ENCODE measurements around the gene KMT2B. TPM values are rescaled to one million over a fixed set of nuclear protein-coding genes. Genes with fewer than 3 reads are reported as not detected.
A peak's percentile ranks its signal among the peaks of the same experiment; 100 is the strongest.

Gene KMT2B
- total and polyA plus RNA-seq, 9 of the 15 experiments (the other 6 are each of a cell fraction or from before 2014, with no cell fraction given) = 0.63 to 43.9 (median 8.1) TPM

GRCh38 chr19:35720648-35721047 is 2.8 kb downstream of the KMT2B start (continued):
- TF ChIP-seq PBX2 (CRISPR knock-in tag; IDR thresholded peaks at IDR 0.05; ENCODE audit: low read depth) = no peak
- no peak for TF ChIP-seq PBX2 (tag; conservative IDR thresholded peaks at IDR 0.05; ENCODE audit: low read depth)

- peaks cover 33% of the 10 kb centered on the region for H3K79me2 ChIP-seq (ENCODE audit: control insufficient read depth, insufficient read depth, low read length)
- H3K4me1 ChIP-seq (replicated peaks in 1 of 2; ENCODE audit: control insufficient read depth in 2 of 2, insufficient read depth in 2 of 2, low read length in 2 of 2) = peaks cover 8 to 45% of the 10 kb centered on the region in 2 experiments
- no peaks in the 10 kb centered on the region for H3K9me3 ChIP-seq (replicated peaks; ENCODE audit: control insufficient read depth, insufficient read depth, low read depth, low read length)
- DNase-seq (ENCODE audit: extremely low read depth in 1 of 4, low spot score in 3 of 4) (no peak), FAIRE-seq (no peak), ATAC-seq (no peak)
- intact Hi-C loops (cut with micrococcal nuclease) = no loop called here
- H4K20me1 ChIP-seq (replicated peaks; ENCODE audit: control insufficient read depth, insufficient read depth, low read length) = 0 out of 2 replicates have a peak, but pooled peaks cover 11% of the 10 kb centered on the region
- H3K27ac ChIP-seq (ENCODE audit: extremely low read depth, low read depth, low read length) = no peak overlapping the region
- H3K4me3 ChIP-seq = no peak overlapping the region
- peaks cover 68% of the 10 kb centered on the region; the same call in 2 of the 3 replicates for H3K36me3 ChIP-seq (ENCODE audit: control insufficient read depth, insufficient read depth, low read length)
- H3K4me2 ChIP-seq (ENCODE audit: insufficient read depth, low read length) = no peak overlapping the region
- 95% methylated on average over 14 of the region's 16 CpGs for WGBS (ENCODE audit: insufficient coverage, low coverage, missing lambda C conversion rate)
- H3K27me3 ChIP-seq (ENCODE audit: control insufficient read depth in 2 of 2, insufficient read depth in 2 of 2, low read length in 2 of 2) = no peaks in the 10 kb centered on the region
- peak overlapping the region in 1 of 2 experiments; percentile 78; a peak in 2 of 4 replicates for H3K9ac ChIP-seq (ENCODE audit: insufficient read depth in 1 of 2, low read depth in 2 of 2, low read length in 2 of 2)
- ChIA-PET POLR2A (interaction anchor here (1.5 kb wide), 1 partner anchor 19 kb away, joined by 5 read pairs; no protein-coding TSS in a partner anchor), CTCF (ENCODE audit: low intra/inter-chr PET ratio) (no interaction called here)
- in situ Hi-C loops (cut with MboI) = no loop called here
- no peak overlapping the region for H2AFZ ChIP-seq (ENCODE audit: low read depth, low read length)
- H3K9me1 ChIP-seq (ENCODE audit: control insufficient read depth, insufficient read depth, low read length) = no peaks in the 10 kb centered on the region
- TF ChIP-seq EZH2 (IDR thresholded peaks at IDR 0.05; ENCODE audit: borderline replicate concordance, low read depth, low read length) (no peak), POLR2G (IDR thresholded peaks at IDR 0.05; ENCODE audit: low read depth, low read length) (peak; percentile 64), RBFOX2 (IDR thresholded peaks at IDR 0.05; ENCODE audit: low read depth, low read length) (peak; percentile 56), ZBTB33 (CRISPR knock-in tag; IDR thresholded peaks at IDR 0.05) (peak; percentile 54; the same call in 1 of the 2 replicates), POLR2B (IDR thresholded peaks at IDR 0.05; ENCODE audit: low read depth, partially characterized antibody) (peak; percentile 11), KLF10 (CRISPR knock-in tag; IDR thresholded peaks at IDR 0.05) (no peak)
- no TSS peak for BruUV-seq (replicated peaks)
These were observed 3.6 kb downstream of the KMT2B start for GRCh38 chr19:35721374-35721773.

Data from K562 (cell line).